ENCODE measurements around the gene CRYBA2. TPM values are rescaled to one million over a fixed set of nuclear protein-coding genes. Genes with fewer than 3 reads are reported as not detected.
A peak's percentile ranks its signal among the peaks of the same experiment; 100 is the strongest.

Gene CRYBA2
- total and polyA plus RNA-seq, 10 donors = not detected

DNA sequence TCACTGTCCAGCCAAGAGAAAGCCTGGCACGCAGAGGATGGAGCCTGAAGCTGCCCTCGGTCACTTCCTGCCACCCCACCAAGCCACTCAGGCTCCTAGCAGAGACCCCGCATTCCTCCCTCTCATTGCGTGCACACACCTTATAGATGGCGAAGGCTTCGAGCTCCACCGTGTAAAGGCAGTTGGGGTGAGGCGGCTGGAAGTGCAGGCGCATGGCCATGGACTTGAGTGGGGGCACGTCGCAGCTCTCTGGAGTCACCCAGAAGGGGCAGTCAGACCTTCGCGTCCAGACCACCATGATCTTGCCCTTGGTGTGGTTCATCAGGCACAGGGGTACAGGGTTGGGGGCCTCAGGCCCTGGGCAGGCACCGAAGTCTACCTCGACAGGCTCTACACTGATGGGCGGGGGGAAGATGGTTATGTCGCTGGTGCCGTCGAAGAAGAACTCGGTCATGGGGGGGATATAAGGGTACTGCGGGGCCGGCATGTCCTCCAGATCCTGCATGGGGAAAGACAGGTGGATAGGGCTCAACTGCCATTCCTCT, 34.4 kb upstream of the CRYBA2 start:
- 86 to 91% (median 89%) methylated on average over 22 of the region's 22 CpGs for WGBS, 5 donors
- DNase-seq = peak; percentile 69
- no peak overlapping the region for H3K4me3 ChIP-seq
- TF ChIP-seq POLR2AphosphoS5 (IDR thresholded peaks at IDR 0.05) = no peak
- TF ChIP-seq, protein P1, sequence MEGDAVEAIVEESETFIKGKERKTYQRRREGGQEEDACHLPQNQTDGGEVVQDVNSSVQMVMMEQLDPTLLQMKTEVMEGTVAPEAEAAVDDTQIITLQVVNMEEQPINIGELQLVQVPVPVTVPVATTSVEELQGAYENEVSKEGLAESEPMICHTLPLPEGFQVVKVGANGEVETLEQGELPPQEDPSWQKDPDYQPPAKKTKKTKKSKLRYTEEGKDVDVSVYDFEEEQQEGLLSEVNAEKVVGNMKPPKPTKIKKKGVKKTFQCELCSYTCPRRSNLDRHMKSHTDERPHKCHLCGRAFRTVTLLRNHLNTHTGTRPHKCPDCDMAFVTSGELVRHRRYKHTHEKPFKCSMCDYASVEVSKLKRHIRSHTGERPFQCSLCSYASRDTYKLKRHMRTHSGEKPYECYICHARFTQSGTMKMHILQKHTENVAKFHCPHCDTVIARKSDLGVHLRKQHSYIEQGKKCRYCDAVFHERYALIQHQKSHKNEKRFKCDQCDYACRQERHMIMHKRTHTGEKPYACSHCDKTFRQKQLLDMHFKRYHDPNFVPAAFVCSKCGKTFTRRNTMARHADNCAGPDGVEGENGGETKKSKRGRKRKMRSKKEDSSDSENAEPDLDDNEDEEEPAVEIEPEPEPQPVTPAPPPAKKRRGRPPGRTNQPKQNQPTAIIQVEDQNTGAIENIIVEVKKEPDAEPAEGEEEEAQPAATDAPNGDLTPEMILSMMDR (IDR thresholded peaks at IDR 0.05 in 8 of 11, conservative IDR thresholded peaks at IDR 0.05 in 3 of 11) = no peak
- no peak for TF ChIP-seq POLR2A (IDR thresholded peaks at IDR 0.05)
- no peaks in the 10 kb centered on the region for H3K4me1 ChIP-seq
- H3K9me3 ChIP-seq = no peaks in the 10 kb centered on the region
- H3K27ac ChIP-seq = no peak overlapping the region
- peaks cover 0 to 51% (median 12%) of the 10 kb centered on the region in 7 donors for H3K27me3 ChIP-seq (replicated peaks in 1 of 7)
- H3K36me3 ChIP-seq = no peaks in the 10 kb centered on the region
- intact Hi-C loops (cut with DNase I; ENCODE audit: low total_unique reads) = no loop called here

DNA sequence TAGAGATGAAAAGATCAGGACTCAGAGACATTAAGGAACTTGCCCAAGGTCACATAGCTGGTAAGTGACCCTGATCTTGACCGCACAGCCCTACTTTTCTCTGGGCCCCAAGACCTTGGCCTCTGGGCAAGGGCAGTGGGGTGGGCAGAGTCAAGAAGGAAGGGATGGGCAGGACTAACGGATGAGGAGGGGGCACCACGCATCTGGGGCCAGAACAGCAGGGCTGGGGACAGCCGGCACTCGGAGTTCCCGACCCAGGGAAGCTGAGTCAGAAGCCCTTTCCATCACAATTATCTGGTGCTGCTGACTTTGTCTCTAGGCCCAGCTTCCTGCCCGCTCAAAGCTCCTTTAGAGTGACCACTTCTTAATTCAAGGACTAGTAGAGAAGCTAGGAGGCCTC, 33.7 kb upstream of the CRYBA2 start:
- no peak for TF ChIP-seq POLR2AphosphoS5 (IDR thresholded peaks at IDR 0.05)
- TF ChIP-seq POLR2A (IDR thresholded peaks at IDR 0.05) = no peak
- TF ChIP-seq, protein P1 (IDR thresholded peaks at IDR 0.05 in 8 of 11, conservative IDR thresholded peaks at IDR 0.05 in 3 of 11) = no peak
- WGBS, 5 donors = 62 to 86% (median 65%) methylated on average over 7 of the region's 7 CpGs
- no peak overlapping the region for H3K27ac ChIP-seq
- H3K4me3 ChIP-seq = no peak overlapping the region
- H3K27me3 ChIP-seq (replicated peaks in 1 of 7) = peaks cover 0 to 48% (median 7%) of the 10 kb centered on the region in 7 donors
- intact Hi-C loops (cut with DNase I; ENCODE audit: low total_unique reads) = no loop called here
- H3K4me1 ChIP-seq = no peaks in the 10 kb centered on the region
- H3K9me3 ChIP-seq = no peaks in the 10 kb centered on the region
- no peaks in the 10 kb centered on the region for H3K36me3 ChIP-seq
- DNase-seq = peak; percentile 61

DNA sequence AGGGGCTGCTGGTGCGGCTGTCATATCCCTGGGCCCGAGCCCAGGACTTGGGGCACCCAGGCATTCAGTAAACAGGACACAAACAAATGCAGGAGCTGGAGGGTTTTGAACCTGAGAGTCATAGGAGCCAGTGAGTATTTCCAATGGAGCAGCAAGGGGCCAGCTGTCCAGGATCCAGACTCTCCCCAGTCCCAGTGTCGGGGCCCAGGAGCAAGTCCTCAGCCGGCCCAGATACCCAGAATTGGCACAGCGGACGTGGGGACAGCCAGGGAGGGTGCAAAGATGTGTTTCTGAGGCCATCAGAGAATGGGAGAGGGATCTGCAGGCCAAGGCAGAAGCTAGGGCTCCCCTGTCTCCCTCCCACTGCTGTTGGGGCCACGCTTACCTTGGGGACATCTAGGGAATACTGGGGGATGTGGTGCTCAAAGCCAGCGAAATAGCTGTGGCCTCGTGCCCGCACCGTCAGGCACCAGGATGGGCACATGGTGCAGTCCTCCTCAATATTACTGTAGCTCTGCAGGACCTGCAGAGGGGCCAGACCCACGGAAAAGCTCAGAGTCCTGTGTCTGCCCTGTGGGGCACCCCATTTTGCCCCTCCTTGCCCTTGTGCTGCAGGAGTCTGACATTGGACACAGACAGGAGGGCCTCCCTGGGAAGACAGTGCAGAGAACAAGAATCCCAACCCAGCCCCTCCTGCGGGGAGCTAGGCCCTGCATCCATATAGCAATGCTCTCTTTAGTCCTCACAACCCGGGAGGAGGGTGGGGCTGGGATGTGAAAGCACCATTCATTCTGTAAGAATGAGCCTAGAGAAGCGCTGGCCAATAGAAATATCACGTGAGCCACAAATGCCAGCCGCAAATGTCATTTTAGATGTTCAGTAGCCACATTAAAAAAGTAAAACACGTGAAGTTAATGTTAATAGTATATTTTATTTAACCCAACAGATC, 32.7 kb upstream of the CRYBA2 start:
- TF ChIP-seq POLR2AphosphoS5 (IDR thresholded peaks at IDR 0.05) (no peak), POLR2A (IDR thresholded peaks at IDR 0.05) (no peak)
- TF ChIP-seq, protein P1 (IDR thresholded peaks at IDR 0.05 in 8 of 11, conservative IDR thresholded peaks at IDR 0.05 in 3 of 11) = no peak
- peak; percentile 58 for DNase-seq
- WGBS, 5 donors = 80 to 87% (median 84%) methylated on average over 13 to 18 of the region's 18 CpGs
- no peak overlapping the region for H3K4me3 ChIP-seq
- intact Hi-C loops (cut with DNase I; ENCODE audit: low total_unique reads) = no loop called here
- H3K36me3 ChIP-seq = no peaks in the 10 kb centered on the region
- H3K27ac ChIP-seq = no peak overlapping the region
- H3K9me3 ChIP-seq = no peaks in the 10 kb centered on the region
- no peaks in the 10 kb centered on the region for H3K4me1 ChIP-seq
- peaks cover 0 to 48% (median 7%) of the 10 kb centered on the region in 7 donors for H3K27me3 ChIP-seq (replicated peaks in 1 of 7)

DNA sequence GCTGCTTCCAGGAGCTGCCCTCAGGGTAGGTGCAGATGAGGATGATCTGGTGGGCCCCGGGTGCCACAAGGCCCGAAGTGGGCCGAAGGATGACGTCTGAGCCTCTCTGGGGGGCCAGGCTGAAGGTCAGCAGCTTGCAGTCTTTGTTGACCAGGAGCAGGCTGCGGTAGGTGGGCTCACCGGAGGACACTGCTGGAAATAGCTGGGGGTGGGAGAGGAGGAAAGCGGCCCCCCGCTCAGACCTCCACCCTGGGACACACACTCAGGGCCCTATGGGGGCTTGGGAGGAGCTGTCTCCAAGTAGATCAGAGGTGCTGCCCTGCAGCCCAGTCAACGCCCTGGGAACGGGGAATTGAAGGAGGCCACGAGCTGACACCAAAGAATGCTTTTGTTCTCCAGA, 30.8 kb upstream of the CRYBA2 start:
- no peaks in the 10 kb centered on the region for H3K36me3 ChIP-seq
- no peaks in the 10 kb centered on the region for H3K9me3 ChIP-seq
- WGBS, 5 donors = 79 to 90% (median 82%) methylated on average over 9 to 11 of the region's 11 CpGs
- TF ChIP-seq POLR2AphosphoS5 (IDR thresholded peaks at IDR 0.05) = no peak
- TF ChIP-seq, protein P1 (IDR thresholded peaks at IDR 0.05 in 8 of 11, conservative IDR thresholded peaks at IDR 0.05 in 3 of 11) = no peak
- TF ChIP-seq POLR2A (IDR thresholded peaks at IDR 0.05) = no peak
- DNase-seq = peak; percentile 56
- intact Hi-C loops (cut with DNase I; ENCODE audit: low total_unique reads) = no loop called here
- H3K4me1 ChIP-seq = no peaks in the 10 kb centered on the region
- H3K4me3 ChIP-seq = no peak overlapping the region
- H3K27ac ChIP-seq = no peak overlapping the region
- peaks cover 0 to 38% (median 0%) of the 10 kb centered on the region in 7 donors for H3K27me3 ChIP-seq (replicated peaks in 1 of 7)
